Activated CD4-positive, alpha-beta T cell treated with anti-CD3 and anti-CD28 coated beads, Interleukin-2, amount 10 ng/mL, durations not matched to agents 24 days and 14 days (primary cell): Measurements from ENCODE around the gene HYAL1. TPM values are rescaled to one million over a fixed set of nuclear protein-coding genes. Genes with fewer than 3 reads are reported as not detected.

ENCODE experiments used
- DNase-seq: peaks from one replicate; pipeline ENCODE4 v3.0.0; 2022
- H3K27ac Mint-ChIP-seq: one replicate; pipeline ENCODE4 v1.8.0; 2022; ENCODE audit warnings: mild to moderate bottlenecking, mixed read lengths
- H3K27me3 Mint-ChIP-seq: one replicate; pipeline ENCODE4 v1.8.0; 2022; ENCODE audit warnings: mixed read lengths
- H3K36me3 Mint-ChIP-seq: one replicate; pipeline ENCODE4 v1.8.0; 2022; ENCODE audit warnings: low read depth, mild to moderate bottlenecking, mixed read lengths
- H3K4me1 Mint-ChIP-seq: one replicate; pipeline ENCODE4 v1.8.0; 2021; ENCODE audit warnings: mixed read lengths
- H3K4me3 Mint-ChIP-seq: one replicate; pipeline ENCODE4 v1.8.0; 2022; ENCODE audit warnings: mild to moderate bottlenecking, moderate library complexity, mixed read lengths
- H3K9me3 Mint-ChIP-seq: one replicate; pipeline ENCODE4 v1.8.0; 2021; ENCODE audit warnings: mixed read lengths
- intact Hi-C: fragments of 100-400 bp; cut with micrococcal nuclease; formaldehyde crosslinking; loops from one replicate; pipeline ENCODE4 v1.15.1; 2023
- total RNA-seq: library from RNA; stranded (reverse); gene quantifications from 2 replicates; pipeline ENCODE4 v1.2.3, GENCODE V29; 2022

The HYAL1 gene
- total RNA-seq, 1 donor from 2014 or later, result 0.28 TPM

DNA sequence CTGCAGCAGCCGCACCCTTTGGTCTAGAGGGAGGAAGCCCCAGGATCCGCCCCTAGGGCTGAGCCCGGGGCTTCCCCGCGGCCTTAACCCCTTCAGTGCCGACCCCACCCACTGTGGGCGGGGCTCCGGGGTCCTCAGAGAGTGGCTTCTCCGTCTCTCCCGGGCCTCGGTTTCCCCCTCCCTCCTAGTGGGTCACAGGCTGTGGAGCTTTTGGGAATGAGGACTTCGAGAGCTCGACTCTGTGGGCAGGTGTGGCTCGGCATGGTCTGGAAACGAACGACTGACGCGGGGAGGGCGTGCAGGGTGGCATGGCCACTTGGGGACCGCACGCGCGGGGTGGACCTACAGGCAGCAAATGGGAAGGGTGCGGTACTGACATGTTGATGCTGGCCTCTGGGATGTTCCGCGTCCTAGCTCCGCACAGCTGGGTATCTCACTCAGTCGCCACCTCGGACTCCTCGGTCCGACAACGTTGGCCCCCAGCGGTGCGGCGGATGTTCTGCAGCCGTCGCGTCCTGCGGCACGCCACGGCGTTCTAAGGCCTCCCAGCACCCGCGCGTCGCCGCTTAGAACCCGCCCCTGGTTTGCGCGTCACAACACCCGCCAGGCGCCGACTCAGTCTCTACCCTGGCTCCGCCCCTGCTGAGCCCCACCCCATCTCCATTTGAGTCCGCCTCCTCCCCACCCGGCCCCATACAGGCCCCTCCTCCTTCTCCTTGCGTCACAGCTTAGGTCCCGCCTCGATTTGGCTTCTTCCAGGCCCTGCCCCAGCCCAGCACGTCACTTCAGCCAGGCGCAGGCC is 4.3 kb downstream of the HYAL1 start, which contains the start of the genes HYAL3 and NAA80:
Gene HYAL3 (minus strand): TSS at position 570 of the 802 bp plus-strand sequence. CDS start 3,803 bp downstream, outside the sequence.
Gene NAA80 (minus strand): TSS at position 570 of the 802 bp plus-strand sequence. CDS start 1,942 bp downstream, outside the sequence.
- Mint-ChIP-seq H3K9me3 (no peaks in the 10 kb centered on the region), H3K4me3 (peak within 1 kb of the TSS; percentile 99), H3K4me1 (peaks cover 22% of the 10 kb centered on the region), H3K36me3 (peaks cover 2% of the 10 kb centered on the region), H3K27me3 (no peaks in the 10 kb centered on the region), H3K27ac (peak within 1 kb of the TSS; percentile 98)
- intact Hi-C loops, result loop anchor here (1.0 to 10.0 kb wide), 6 partner anchors 22 to 624 kb away; partner anchors contain the start of genes APEH, CISH, CYB561D2 and NPRL2
- DNase-seq, result peak; percentile 100

DNA sequence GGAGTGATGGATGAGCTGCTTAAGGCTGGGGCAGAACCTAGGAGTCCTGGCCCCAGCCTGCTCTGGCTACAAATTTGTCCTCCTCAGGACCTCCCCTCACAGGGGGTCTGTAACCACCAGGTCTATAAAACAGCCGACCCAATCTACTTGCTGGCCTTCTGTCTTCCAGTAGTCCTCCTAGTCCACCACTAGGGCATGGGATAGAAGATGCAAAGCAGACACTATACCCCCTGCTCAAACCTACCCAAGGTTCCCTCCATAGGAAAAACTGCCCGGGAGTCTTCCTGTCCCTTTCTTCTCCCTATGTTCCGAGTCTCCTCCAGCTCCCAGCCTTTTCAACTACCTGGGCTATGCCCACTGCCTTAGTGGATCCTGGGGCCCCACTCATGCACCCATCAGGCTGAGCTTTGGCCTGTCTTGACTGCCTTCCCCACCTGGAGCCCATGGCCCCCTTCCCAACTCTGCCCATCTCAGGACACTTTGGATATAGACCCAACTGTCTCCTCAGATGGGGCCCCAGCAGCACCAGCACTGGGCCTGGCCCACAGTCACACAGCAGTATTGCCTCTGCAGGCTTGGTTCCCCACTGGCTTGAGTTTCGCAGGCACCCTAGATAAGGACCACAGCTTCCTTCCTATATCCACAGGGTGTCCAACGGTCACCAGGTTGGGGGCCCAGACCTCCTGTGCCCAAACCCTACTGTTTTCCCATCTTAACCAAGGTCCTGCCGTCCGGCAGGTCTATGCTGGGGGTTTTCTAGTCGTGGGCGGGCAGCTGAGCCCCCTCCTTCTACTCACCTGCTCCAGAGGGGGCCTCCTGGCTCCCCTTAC is 5.3 kb downstream of the HYAL1 start:
- Mint-ChIP-seq H3K4me3 (peak overlapping the region; percentile 99), H3K4me1 (peaks cover 22% of the 10 kb centered on the region), H3K27ac (peak overlapping the region; percentile 98), H3K27me3 (no peaks in the 10 kb centered on the region), H3K9me3 (no peaks in the 10 kb centered on the region), H3K36me3 (peaks cover 2% of the 10 kb centered on the region)
- intact Hi-C loops, result loop anchor here (2.0 to 10.0 kb wide), 3 partner anchors 53 to 623 kb away; partner anchors contain the start of genes APEH, CISH, CYB561D2 and NPRL2
- peak; percentile 73 for DNase-seq

DNA sequence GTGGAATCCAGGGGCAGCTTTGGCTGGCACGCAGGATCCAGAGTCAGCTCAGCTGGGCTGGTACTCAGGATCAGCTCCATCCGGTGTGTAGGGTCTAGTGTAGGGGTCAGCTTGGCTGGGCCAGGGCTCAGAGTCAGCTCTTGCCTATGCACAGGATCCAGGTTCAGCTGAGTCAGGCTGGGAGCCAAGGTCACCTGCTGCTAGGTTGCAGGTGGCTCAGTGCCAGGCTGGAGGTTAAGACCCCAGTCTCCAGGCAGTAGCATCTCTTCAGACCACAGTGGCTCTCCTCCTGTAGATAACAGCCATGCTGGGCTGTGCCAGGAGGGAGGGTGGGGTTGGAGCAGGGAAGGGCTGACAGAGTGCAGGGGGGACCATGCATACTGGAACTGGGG is 6.0 kb downstream of the HYAL1 start:
- peak overlapping the region; percentile 99 for H3K4me3 Mint-ChIP-seq

DNA sequence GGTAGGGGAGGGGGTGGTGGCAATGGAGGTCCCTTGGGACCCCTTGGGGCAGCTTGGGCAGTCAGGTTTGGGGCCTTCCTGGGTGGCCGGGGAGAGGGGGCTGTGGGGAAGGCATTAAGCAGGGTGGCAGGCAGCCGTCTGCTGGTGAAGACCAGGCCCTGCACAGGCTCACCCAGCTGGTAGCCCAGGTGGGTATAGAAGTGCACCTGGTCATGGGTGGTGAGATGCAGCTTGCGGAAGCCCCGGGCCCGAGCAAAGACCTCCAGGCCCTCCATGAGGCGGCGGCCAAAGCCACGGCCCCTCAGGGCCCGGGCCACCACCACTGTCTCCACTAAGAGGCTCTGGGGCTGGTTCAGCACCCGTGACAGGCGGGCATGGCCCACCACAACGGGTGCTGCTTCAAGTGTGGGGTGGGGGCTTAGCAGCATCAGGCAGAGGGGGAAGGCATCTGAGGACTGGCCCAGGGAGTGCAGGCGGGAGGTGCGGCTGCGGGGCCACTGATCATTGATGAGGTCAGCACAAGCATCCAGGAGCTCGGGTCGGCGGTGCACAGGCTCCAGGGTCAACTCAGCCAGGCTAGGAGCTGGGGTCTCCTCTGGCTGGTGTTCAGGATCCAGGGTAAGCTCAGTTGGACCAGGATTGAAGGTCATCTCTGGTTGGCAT is 6.5 kb downstream of the HYAL1 start:
- Mint-ChIP-seq H3K9me3 (no peaks in the 10 kb centered on the region), H3K27ac (no peak overlapping the region), H3K4me1 (peaks cover 29% of the 10 kb centered on the region), H3K36me3 (peaks cover 2% of the 10 kb centered on the region), H3K4me3 (no peak overlapping the region), H3K27me3 (no peaks in the 10 kb centered on the region)
- DNase-seq, result peak; percentile 58
- intact Hi-C loops, result loop anchor here (5.0 to 10.0 kb wide), 2 partner anchors 315 to 622 kb away; partner anchors contain the start of genes APEH and CISH

More for the DNA sequence above, 6.0 kb downstream of the HYAL1 start:
- H3K36me3 Mint-ChIP-seq, result peaks cover 2% of the 10 kb centered on the region
- no peaks in the 10 kb centered on the region for H3K9me3 Mint-ChIP-seq
- intact Hi-C loops, result loop anchor here (5.0 to 10.0 kb wide), 2 partner anchors 315 to 623 kb away; partner anchors contain the start of genes APEH and CISH
- DNase-seq, result peak; percentile 59
- H3K27me3 Mint-ChIP-seq, result no peaks in the 10 kb centered on the region
- peaks cover 29% of the 10 kb centered on the region for H3K4me1 Mint-ChIP-seq
- H3K27ac Mint-ChIP-seq, result no peak overlapping the region

DNA sequence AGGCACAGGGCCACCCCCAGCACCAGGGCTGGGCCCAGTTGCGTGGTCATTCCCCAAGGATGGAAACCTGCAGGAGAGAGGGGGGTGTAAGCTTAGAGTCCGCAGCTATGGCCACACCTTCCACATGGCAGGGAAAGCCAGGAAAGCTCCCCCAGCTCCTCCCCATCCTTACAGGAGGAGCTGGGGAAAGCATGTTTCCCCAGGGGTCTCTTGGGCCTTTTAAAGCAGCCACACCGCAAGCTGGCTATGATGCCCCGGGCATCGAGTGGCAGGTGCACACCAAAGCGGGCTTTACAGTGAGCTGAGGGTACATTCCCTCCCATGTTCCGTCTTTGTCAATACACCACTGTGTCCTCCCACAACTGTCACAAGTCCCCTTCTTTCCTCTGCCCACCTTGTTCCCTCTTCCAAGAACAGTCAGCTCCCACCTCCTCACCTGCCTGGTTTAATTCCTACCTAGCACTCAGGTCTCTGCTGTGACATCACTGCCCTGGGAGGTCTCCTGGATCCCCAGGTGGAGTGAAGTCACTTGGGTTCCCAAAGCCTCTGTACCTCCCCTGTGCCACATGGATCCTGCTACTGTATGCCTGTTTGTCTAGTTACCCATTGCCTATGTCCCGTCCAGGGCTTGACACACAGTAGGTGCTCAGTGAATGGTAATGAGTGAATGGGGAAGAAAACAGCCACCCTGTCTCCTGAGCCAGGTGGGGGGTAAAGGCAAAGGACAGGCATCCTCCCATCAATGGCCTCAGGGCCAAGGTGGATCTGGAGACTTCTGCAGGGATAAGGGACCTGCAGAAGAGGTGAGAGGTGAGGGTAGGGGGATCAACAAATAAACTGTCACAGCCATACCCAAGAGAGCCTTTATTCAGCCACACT is 7.6 kb downstream of the HYAL1 start:
- H3K4me1 Mint-ChIP-seq, result peaks cover 29% of the 10 kb centered on the region
- DNase-seq, result peak; percentile 56
- H3K27me3 Mint-ChIP-seq, result no peaks in the 10 kb centered on the region
- H3K27ac Mint-ChIP-seq, result peak overlapping the region; percentile 51
- no peaks in the 10 kb centered on the region for H3K9me3 Mint-ChIP-seq
- intact Hi-C loops, result loop anchor here (5.0 to 10.0 kb wide), 2 partner anchors 317 to 621 kb away; partner anchors contain the start of genes APEH and CISH
- H3K4me3 Mint-ChIP-seq, result no peak overlapping the region
- peaks cover 8% of the 10 kb centered on the region for H3K36me3 Mint-ChIP-seq

DNA sequence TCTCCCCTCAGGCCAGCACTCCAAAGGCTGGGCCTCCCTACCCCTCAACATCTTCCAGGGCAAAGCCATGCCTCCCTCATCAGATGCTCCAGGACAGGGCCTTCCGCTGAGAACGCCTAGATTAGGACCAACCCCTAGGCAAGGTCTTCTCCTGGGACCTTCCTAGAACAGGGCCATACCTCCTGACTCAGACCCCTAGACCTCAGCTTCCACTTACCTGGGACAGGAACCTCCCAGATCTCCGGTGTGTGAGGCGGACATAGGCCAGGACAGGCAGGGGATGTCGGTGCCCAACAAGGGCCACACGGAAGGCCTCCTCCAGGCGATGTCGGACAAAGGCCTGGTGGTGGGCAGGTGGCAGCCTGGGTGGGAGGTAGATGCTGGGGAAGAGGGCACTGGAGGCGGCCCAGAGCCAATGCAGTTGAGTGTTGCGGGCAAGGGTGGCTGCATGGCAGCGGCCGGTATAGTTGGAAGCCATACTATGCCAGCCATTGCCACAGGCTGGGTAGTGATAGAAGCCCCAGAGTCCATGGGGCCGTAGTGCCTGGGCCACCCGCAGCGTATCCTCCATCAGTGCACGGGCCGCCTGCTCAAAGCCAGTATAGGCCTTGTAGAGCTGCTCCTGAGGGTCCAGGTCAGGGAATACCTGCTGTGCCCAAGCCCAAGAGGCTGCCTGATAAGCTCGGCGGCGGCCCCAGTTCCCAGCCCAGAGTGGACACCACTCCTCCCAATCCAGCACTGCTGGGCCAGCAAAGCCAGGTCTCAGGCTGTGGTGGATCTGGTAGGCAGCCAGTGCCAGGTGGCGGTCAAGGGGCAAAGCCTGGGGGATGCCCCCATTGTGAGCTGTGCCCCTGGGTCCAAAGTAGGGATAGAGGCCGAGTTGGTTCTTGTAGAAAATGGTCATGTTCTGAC is 8.6 kb downstream of the HYAL1 start:
- Mint-ChIP-seq H3K27me3 (no peaks in the 10 kb centered on the region), H3K27ac (no peak overlapping the region), H3K36me3 (peaks cover 15% of the 10 kb centered on the region), H3K4me3 (no peak overlapping the region), H3K9me3 (no peaks in the 10 kb centered on the region), H3K4me1 (peaks cover 22% of the 10 kb centered on the region)
- peak; percentile 57 for DNase-seq
- intact Hi-C loops, result loop anchor here (5.0 to 10.0 kb wide), 2 partner anchors 318 to 620 kb away; partner anchors contain the start of genes APEH and CISH

DNA sequence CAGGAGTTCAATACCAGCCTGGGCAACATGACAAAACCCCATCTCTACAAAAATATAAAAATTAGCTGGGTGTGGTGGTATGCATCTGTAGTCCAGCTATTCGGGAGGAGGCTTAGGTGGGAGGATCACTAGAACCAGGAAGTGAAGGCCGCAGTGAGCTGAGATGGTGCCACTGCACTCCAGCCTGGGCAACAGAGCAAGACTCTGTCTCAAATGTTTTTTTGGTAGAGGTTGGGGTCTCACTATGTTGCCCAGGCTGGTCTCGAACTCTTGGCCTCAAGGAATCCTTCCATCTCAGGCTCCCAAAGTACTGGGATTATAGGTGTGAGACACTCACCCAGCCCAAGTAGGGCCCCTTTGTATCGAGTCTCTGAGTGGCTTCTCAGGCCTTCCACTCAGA is 9.3 kb downstream of the HYAL1 start:
- H3K4me3 Mint-ChIP-seq, result no peak overlapping the region
- DNase-seq, result no peak
- peaks cover 19% of the 10 kb centered on the region for H3K4me1 Mint-ChIP-seq
- intact Hi-C loops, result loop anchor here (10.0 kb wide), 1 partner anchor 619 kb away; the partner anchor contains the start of gene APEH
- H3K36me3 Mint-ChIP-seq, result peaks cover 22% of the 10 kb centered on the region
- H3K9me3 Mint-ChIP-seq, result no peaks in the 10 kb centered on the region
- no peak overlapping the region for H3K27ac Mint-ChIP-seq
- H3K27me3 Mint-ChIP-seq, result no peaks in the 10 kb centered on the region

DNA sequence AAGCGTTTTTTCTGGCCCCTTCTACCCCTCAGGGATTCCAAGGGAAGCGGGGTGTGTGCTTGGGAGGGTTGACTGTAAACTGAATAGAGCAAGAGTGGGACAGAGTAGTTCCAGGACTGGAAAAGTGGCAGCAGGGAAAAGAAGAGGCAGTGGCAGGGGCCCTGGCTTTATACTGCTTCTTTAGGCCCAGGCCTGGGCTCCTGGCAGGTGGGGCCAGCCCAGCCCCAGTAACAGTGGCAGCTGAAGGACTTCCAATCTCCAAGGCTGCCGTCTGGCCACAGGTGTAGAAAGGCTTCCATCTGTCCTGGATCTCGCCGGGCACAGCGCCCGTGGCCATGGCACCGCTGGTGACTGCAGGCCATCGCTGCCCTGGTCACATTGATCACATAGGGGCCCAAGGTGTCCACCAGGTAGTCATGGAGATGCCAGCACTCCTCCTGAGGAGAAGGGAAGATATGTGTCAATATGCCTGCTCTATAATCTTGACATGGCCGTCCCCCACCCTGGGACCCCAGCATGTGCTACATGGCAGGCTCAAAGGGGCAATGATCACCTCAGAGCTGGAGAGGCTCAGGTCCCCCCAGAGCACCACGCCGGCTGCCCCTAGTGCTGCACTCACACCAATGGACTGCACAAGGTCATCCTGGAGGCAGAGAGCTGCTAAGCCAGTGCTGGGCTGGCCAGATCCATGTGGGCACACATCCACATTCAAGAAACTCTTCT is 10.1 kb downstream of the HYAL1 start:
- H3K4me3 Mint-ChIP-seq, result peak overlapping the region; percentile 94
- peak overlapping the region; percentile 96 for H3K27ac Mint-ChIP-seq
- H3K36me3 Mint-ChIP-seq, result peaks cover 28% of the 10 kb centered on the region
- peaks cover 16% of the 10 kb centered on the region for H3K4me1 Mint-ChIP-seq
- no peak for DNase-seq
- intact Hi-C loops, result loop anchor here (10.0 kb wide), 1 partner anchor 618 kb away; the partner anchor contains the start of gene APEH
- no peaks in the 10 kb centered on the region for H3K27me3 Mint-ChIP-seq
- no peaks in the 10 kb centered on the region for H3K9me3 Mint-ChIP-seq

DNA sequence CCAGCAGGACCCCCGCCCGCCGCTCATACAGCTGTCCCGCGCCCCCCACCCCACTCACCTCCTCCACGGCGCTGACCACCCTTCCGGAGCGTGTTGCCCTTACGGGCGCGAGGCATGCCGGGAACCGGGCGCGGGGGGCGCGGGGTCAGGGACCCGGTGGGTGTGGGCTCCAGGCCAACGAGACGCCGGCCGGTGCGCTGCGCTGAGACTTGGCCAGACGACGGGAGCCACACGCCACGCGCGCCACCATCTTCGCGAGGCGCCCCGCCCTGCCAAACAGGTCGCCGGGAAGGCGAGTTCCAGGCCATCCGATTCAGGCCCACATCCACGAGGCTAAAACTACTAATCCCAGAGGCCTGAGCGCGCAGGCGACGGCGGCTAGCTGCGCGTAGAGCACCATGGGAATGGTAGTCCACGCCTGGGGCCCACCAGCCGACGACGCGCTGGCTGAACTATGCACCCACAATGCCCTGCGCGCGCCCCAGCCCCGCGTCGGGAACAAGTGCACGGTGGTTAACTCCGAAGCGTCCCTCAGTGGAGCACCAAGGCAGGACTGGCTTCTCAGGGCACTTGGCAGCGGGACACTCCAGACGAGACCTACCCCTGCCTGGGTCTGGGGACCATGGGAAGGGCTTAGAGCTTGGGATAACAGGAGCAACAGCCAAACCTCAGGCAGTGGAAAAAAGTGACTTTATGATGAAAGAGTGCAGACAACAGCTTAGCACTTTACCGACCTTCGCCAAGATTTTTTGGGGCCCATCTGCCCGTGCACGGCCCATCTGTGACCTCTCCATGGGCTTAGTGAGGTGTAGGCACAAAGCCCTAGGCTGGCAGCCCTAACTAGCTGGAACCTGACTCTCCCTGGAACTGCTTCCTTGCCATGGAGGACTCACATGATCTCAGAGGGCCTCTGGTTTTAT is 11.0 kb downstream of the HYAL1 start, which contains the start of gene IFRD2:
Gene IFRD2 (minus strand): TSS at position 271 of the 920 bp plus-strand sequence. CDS start 155 bp downstream, at position 116.
- Mint-ChIP-seq H3K9me3 (no peaks in the 10 kb centered on the region), H3K4me1 (peaks cover 12% of the 10 kb centered on the region), H3K36me3 (peaks cover 33% of the 10 kb centered on the region), H3K27me3 (no peaks in the 10 kb centered on the region), H3K4me3 (peak within 1 kb of the TSS; percentile 94), H3K27ac (peak within 1 kb of the TSS; percentile 96)
- DNase-seq, result peak; percentile 99
- intact Hi-C loops, result loop anchor here (1.0 to 10.0 kb wide), 4 partner anchors 36 to 618 kb away; partner anchors contain the start of genes APEH, RBM5, TMEM115 and TUSC2

DNA sequence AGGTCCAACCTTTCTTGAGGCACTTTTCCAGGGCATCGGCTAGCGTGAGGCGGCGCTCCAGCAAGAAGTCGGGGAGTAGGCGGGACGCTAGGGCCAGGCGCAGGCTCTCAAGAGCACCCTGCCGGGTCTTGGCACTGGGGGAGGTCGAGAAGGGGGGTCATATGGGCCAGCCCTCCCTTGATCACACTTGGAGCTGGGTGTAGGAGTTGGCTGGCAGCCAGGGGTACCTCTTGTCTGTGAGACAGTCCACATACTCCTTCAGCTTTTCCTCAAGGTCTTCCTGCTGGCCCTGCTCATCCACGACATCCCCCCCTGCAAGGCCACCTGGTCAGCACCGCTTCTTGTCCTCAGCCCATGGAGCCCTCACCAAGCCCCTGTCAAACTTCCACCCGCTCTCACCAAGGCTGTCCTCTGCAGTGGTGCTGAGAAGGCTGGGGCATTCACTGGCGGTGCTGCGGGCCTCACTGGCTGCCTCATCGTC is 13.2 kb downstream of the HYAL1 start:
- no peaks in the 10 kb centered on the region for H3K27me3 Mint-ChIP-seq
- H3K9me3 Mint-ChIP-seq, result no peaks in the 10 kb centered on the region
- H3K36me3 Mint-ChIP-seq, result peaks cover 40% of the 10 kb centered on the region
- intact Hi-C loops, result loop anchor here (10.0 kb wide), 1 partner anchor 615 kb away; the partner anchor contains the start of gene APEH
- peak; percentile 59 for DNase-seq
- H3K4me3 Mint-ChIP-seq, result peak overlapping the region; percentile 94
- peaks cover 14% of the 10 kb centered on the region for H3K4me1 Mint-ChIP-seq
- H3K27ac Mint-ChIP-seq, result no peak overlapping the region
